Measurements from ENCODE around the gene TEX19. TPM values are rescaled to one million over a fixed set of nuclear protein-coding genes. Genes with fewer than 3 reads are reported as not detected.

Gene TEX19
- total RNA-seq, 2 donors from 2014 or later: not detected

DNA sequence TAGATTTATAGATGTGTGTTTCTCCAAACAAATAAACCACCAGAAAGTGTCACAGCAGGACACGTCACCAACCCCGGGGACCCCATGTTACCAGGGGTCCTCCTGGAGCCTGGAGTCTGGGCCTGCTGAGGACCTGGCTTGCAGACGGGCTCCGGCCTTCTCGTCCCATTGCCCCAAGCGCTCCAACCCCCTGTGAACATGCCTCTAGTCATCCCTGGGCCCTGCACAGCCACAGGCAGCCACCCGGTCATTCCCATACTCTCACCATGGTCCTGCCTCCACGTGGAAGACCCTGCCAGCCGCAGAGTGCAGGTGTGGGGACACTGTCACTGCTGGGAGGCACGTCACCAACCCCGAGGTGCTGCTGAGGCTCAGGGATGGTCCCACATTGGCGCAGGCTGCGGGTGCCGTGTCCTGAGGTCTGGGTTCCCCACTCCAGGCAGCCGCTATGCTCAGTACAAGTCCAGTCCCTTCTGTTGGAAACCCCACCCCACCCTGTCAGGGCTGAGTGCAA lies 30.0 kb upstream of the TEX19 start:
- TF ChIP-seq, protein P1, sequence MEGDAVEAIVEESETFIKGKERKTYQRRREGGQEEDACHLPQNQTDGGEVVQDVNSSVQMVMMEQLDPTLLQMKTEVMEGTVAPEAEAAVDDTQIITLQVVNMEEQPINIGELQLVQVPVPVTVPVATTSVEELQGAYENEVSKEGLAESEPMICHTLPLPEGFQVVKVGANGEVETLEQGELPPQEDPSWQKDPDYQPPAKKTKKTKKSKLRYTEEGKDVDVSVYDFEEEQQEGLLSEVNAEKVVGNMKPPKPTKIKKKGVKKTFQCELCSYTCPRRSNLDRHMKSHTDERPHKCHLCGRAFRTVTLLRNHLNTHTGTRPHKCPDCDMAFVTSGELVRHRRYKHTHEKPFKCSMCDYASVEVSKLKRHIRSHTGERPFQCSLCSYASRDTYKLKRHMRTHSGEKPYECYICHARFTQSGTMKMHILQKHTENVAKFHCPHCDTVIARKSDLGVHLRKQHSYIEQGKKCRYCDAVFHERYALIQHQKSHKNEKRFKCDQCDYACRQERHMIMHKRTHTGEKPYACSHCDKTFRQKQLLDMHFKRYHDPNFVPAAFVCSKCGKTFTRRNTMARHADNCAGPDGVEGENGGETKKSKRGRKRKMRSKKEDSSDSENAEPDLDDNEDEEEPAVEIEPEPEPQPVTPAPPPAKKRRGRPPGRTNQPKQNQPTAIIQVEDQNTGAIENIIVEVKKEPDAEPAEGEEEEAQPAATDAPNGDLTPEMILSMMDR (IDR thresholded peaks at IDR 0.05): no peak
- Histone ChIP-seq H3K27me3 (peaks cover 0 to 3% of the 10 kb centered on the region in 2 donors), H3K36me3 (no peaks in the 10 kb centered on the region), H3K4me3 (no peak overlapping the region), H3K27ac (no peak overlapping the region), H3K4me1 (peaks cover 0 to 28% of the 10 kb centered on the region in 2 donors), H3K9me3 (no peaks in the 10 kb centered on the region)
- no peak for DNase-seq (ENCODE audit: low spot score)

DNA sequence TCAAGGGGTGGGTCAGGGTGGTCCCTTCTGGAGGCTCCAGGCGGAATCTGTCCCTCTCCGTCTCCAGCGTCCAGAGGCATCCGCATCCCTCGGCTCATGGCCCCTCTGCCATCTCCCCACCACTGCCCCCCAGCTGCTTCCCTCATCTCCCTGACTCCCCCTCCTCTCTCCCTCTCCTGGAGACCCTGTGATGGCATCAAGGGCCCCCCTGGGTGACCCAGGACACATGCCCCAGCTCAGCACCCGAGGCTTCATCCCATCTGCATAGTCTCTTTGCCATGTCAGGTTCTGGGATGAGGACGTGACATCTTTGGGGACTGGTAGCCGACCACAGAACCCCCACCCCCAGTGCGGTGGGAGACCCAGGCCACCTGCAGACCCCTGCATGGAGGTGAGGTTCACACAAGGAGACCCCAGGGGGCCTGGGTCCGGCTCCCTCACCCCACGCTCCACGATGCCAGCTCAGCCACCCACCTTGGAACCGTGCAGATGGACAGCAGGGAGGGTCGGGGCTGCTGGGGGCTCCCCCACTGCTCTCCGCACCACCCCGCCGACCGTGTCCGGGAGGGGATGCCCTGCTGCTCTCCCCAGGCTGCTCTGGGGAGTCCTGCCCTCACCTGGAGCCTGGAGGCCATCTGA lies 29.2 kb upstream of the TEX19 start:
- no peak for DNase-seq (ENCODE audit: low spot score)
- Histone ChIP-seq H3K9me3 (no peaks in the 10 kb centered on the region), H3K4me1 (peaks cover 0 to 35% of the 10 kb centered on the region in 2 donors), H3K4me3 (no peak overlapping the region), H3K27ac (no peak overlapping the region), H3K36me3 (no peaks in the 10 kb centered on the region), H3K27me3 (peaks cover 0 to 3% of the 10 kb centered on the region in 2 donors)
- TF ChIP-seq, protein P1 (IDR thresholded peaks at IDR 0.05): no peak

DNA sequence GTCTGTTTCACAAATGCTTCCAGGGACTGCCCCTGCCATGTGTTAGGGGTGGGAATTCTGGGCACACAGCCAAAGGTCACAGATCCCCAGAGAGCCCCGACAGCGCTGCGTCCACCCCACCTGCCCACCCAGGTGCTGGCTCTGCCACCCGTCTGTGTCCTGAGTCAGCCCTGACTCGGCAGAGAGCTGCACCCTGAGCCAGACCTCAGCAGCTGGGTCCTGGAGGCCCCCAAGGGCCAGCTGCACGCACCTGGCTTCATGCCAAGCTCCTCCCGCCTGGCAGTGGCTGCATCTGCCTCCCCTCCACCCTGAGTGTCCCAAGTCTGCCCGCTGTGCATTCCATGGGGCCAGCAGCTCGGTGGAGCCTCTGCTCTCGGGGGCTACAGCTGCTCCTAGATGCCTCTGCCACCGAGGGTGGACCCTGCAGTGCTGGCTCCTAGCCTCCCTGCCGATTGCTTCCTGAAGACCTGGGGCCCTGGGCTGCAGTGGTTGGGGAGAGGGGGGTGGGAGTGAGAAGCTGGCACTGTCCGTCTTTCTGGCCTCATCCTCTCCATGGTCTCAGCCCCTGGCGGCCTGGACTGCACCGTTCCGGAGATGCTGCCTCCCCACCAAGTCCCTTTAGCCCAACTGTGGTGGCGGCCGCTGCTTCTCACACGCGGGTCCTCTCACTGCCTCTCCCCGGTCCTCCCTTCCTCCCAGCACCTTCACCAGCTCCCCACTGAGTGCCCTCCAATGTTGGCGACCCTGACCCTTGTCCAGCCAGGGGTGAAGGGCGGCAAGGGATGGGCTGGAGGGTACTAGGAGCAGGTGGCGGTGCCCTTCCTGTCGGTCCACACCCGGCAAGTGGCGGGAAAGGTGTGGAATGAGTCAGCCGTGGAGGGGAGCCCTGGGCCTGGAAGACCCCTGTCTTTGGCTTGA lies 28.5 kb upstream of the TEX19 start:
- Histone ChIP-seq H3K4me1 (peaks cover 0 to 43% of the 10 kb centered on the region in 2 donors), H3K27me3 (peaks cover 0 to 3% of the 10 kb centered on the region in 2 donors), H3K4me3 (no peak overlapping the region), H3K36me3 (no peaks in the 10 kb centered on the region), H3K9me3 (no peaks in the 10 kb centered on the region), H3K27ac (no peak overlapping the region)
- DNase-seq (ENCODE audit: low spot score): no peak
- TF ChIP-seq, protein P1 (IDR thresholded peaks at IDR 0.05): no peak

DNA sequence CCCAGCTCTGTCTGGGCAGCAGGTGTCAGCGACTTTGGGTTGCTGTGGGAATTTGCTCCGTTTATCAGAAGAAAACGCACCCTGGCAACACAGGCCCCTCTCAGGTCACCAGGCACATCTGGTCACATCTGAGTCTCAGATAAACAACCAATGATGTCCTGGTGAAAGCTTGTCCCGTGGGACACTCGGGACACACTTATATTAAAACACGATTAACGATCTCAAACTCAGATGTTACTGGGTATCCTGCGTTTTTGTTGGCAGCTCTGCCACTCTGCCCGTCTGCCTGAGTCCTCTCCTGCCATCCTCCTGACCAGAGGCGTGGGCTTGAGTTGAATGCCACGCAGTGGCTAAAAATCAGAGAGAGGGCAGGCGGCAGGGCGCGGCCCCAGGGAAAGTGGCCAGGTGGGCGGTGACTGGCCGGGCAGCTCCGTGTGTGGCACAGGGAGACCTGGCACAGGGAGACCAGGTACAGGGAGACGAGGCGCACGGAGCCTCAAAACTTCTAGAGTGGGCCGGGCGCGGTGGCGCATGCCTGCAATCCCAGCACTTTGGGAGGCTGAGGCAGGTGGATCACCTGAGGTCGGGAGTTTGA lies 27.6 kb upstream of the TEX19 start:
- no peak for DNase-seq (ENCODE audit: low spot score)
- Histone ChIP-seq H3K4me1 (peaks cover 0 to 50% of the 10 kb centered on the region in 2 donors), H3K27ac (no peak overlapping the region), H3K9me3 (no peaks in the 10 kb centered on the region), H3K4me3 (no peak overlapping the region), H3K27me3 (peaks cover 0 to 3% of the 10 kb centered on the region in 2 donors), H3K36me3 (no peaks in the 10 kb centered on the region)
- TF ChIP-seq, protein P1 (IDR thresholded peaks at IDR 0.05): no peak

DNA sequence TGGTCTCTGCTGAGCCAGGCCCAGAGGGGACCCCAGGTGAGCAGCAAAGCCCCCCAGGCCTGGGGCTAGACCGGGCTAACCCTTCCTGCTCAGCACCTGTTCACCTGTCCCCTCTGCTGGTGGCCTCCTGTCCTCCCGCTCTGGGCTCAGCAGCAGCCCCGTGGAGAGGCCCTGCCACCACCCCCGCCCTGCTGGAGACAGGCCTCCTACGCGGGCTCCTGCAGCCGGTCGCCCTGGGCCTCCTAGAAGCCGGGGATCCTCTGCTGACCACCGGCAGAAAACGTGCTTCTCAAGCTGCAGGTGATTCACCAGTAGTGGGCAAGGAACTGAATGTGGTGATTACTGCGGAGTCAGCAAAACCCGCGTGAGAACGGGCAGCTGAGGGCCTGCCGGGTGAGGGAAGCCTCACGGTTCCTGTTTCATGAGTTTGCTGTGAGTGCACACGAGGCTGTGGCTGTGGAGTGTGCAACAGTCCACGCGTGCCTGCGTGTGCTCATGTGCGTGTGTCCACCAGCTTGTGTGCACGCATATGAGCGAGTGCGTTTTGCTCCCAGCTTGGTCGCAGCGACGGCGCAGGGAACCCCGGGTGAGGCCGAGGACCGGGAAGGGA lies 26.3 kb upstream of the TEX19 start:
- Histone ChIP-seq H3K36me3 (no peaks in the 10 kb centered on the region), H3K4me3 (peak overlapping the region; percentile 34 to 55), H3K27ac (peak overlapping the region; percentile 1 to 53), H3K27me3 (peaks cover 0 to 3% of the 10 kb centered on the region in 2 donors), H3K4me1 (peaks cover 0 to 50% of the 10 kb centered on the region in 2 donors), H3K9me3 (no peaks in the 10 kb centered on the region)
- peak; percentile 73 for DNase-seq (ENCODE audit: low spot score)
- TF ChIP-seq, protein P1 (IDR thresholded peaks at IDR 0.05): no peak
